ENCODE measurements around the gene ARHGAP6. TPM values are rescaled to one million over a fixed set of nuclear protein-coding genes. Genes with fewer than 3 reads are reported as not detected.

Gene ARHGAP6
- total RNA-seq, 4 donors from 2014 or later, result 17.2 to 47.0 (median 21.6) TPM

- Histone ChIP-seq H3K4me3 (peak overlapping the region; percentile 40 to 51), H3K36me3 (no peaks in the 10 kb centered on the region), H3K27me3 (no peaks in the 10 kb centered on the region), H3K4me1 (no peaks in the 10 kb centered on the region), H3K9me3 (no peaks in the 10 kb centered on the region), H3K27ac (peak overlapping the region; percentile 69 to 81)
- TF ChIP-seq CTCF (IDR thresholded peaks at IDR 0.05) (peak in 3 of 4 experiments; percentile 16 to 41 (median 19)), POLR2A (IDR thresholded peaks at IDR 0.05) (no peak)
- intact Hi-C loops (cut with DNase I; ENCODE audit: low total_unique reads), result no loop called here
- peak; percentile 36 to 45 for DNase-seq
Observed at GRCh38 chrX:11427453-11428071, 238.2 kb downstream of the ARHGAP6 start.

GRCh38 chrX:11426712-11427452 is 238.8 kb downstream of the ARHGAP6 start:
- Histone ChIP-seq H3K36me3 (no peaks in the 10 kb centered on the region), H3K4me3 (peak overlapping the region; percentile 40 to 51), H3K9me3 (no peaks in the 10 kb centered on the region), H3K4me1 (no peaks in the 10 kb centered on the region), H3K27ac (peak overlapping the region; percentile 69 to 81), H3K27me3 (no peaks in the 10 kb centered on the region)
- TF ChIP-seq POLR2A (IDR thresholded peaks at IDR 0.05) (no peak), CTCF (IDR thresholded peaks at IDR 0.05) (no peak)
- DNase-seq, result peak; percentile 25 to 35
- intact Hi-C loops (cut with DNase I; ENCODE audit: low total_unique reads), result no loop called here

GRCh38 chrX:11424903-11425674 is 240.6 kb downstream of the ARHGAP6 start:
- TF ChIP-seq POLR2A (IDR thresholded peaks at IDR 0.05) (no peak), CTCF (IDR thresholded peaks at IDR 0.05) (no peak)
- no peaks in the 10 kb centered on the region for H3K9me3 ChIP-seq
- H3K36me3 ChIP-seq, result no peaks in the 10 kb centered on the region
- H3K4me1 ChIP-seq, result no peaks in the 10 kb centered on the region
- no peak for DNase-seq
- intact Hi-C loops (cut with DNase I; ENCODE audit: low total_unique reads), result no loop called here
- H3K4me3 ChIP-seq, result no peak overlapping the region
- no peak overlapping the region for H3K27ac ChIP-seq
- H3K27me3 ChIP-seq, result no peaks in the 10 kb centered on the region

- H3K4me1 ChIP-seq, result no peaks in the 10 kb centered on the region
- no peak overlapping the region for H3K4me3 ChIP-seq
- no peak overlapping the region for H3K27ac ChIP-seq
- TF ChIP-seq CTCF (IDR thresholded peaks at IDR 0.05) (no peak), POLR2A (IDR thresholded peaks at IDR 0.05) (no peak)
- H3K9me3 ChIP-seq, result no peaks in the 10 kb centered on the region
- no peaks in the 10 kb centered on the region for H3K27me3 ChIP-seq
- no peak for DNase-seq
- intact Hi-C loops (cut with DNase I; ENCODE audit: low total_unique reads), result no loop called here
- H3K36me3 ChIP-seq, result no peaks in the 10 kb centered on the region
Observed at GRCh38 chrX:11423949-11424348, 241.8 kb downstream of the ARHGAP6 start.

Data from uterus (tissue), 4 donors.